NCI-H2196 treated with DMSO at 0.1 percent for 48 hours (cell line): ENCODE measurements around the gene ZSWIM6.

ENCODE experiments used
- DNase-seq: peaks from one replicate; lab custom pipeline; 2025; ENCODE audit not compliant: unreplicated experiment; lab: John Stamatoyannopoulos, UW

Gene ZSWIM6

GRCh38 chr5:61306531-61307131 is 25.4 kb upstream of the ZSWIM6 start:
- no peak for DNase-seq

- DNase-seq = no peak
Observed at GRCh38 chr5:61307191-61307590, 24.9 kb upstream of the ZSWIM6 start.

GRCh38 chr5:61307611-61308010 is 24.4 kb upstream of the ZSWIM6 start:
- no peak for DNase-seq

GRCh38 chr5:61308712-61309111 is 23.3 kb upstream of the ZSWIM6 start:
- no peak for DNase-seq

- no peak for DNase-seq
Observed at GRCh38 chr5:61309115-61309514, 22.9 kb upstream of the ZSWIM6 start.

GRCh38 chr5:61311056-61311610 is 20.9 kb upstream of the ZSWIM6 start:
- DNase-seq = no peak

- DNase-seq = no peak
Observed at GRCh38 chr5:61311836-61312808, 19.9 kb upstream of the ZSWIM6 start.

GRCh38 chr5:61313960-61314681 is 17.9 kb upstream of the ZSWIM6 start:
- no peak for DNase-seq

- DNase-seq = no peak
Observed at GRCh38 chr5:61318376-61318775, 13.7 kb upstream of the ZSWIM6 start.

- DNase-seq = no peak
Observed at GRCh38 chr5:61319388-61320146, 12.5 kb upstream of the ZSWIM6 start.

- DNase-seq = no peak
Observed at GRCh38 chr5:61320860-61321259, 11.2 kb upstream of the ZSWIM6 start.

- DNase-seq = no peak
Observed at GRCh38 chr5:61321669-61322068, 10.4 kb upstream of the ZSWIM6 start.

- no peak for DNase-seq
Observed at GRCh38 chr5:61322738-61323725, 9.0 kb upstream of the ZSWIM6 start.

- DNase-seq = no peak
Observed at GRCh38 chr5:61327760-61328753, 4.0 kb upstream of the ZSWIM6 start.

GRCh38 chr5:61328791-61329549 is 3.1 kb upstream of the ZSWIM6 start:
- no peak for DNase-seq

- no peak for DNase-seq
Observed at GRCh38 chr5:61329550-61330128, 2.4 kb upstream of the ZSWIM6 start.

GRCh38 chr5:61330341-61330844 is 1.7 kb upstream of the ZSWIM6 start:
- no peak for DNase-seq
